Testis (tissue), 2 donors: ENCODE results near the gene ME1.

Experiments
- POLR2A ChIP-seq: fragments of 450-650 bp; IDR thresholded peaks from one replicate; pipeline ENCODE4 v1.6.1; 2017; ENCODE audit warnings: antibody characterized with exemption, mild to moderate bottlenecking, moderate library complexity
- TF ChIP-seq, protein P1 (sequence below), 3 experiments: fragments of 450-650 bp in 2 of 3; fragments of 200-600 bp in 1 of 3; sonication (generic) in 1 of 3; IDR thresholded peaks; one replicate each; pipeline ENCODE4 v1.5.1; 2016 to 2019; ENCODE audit warnings: antibody characterized with exemption in 3 of 3, mild to moderate bottlenecking in 2 of 3, moderate library complexity in 1 of 3

DNA sequence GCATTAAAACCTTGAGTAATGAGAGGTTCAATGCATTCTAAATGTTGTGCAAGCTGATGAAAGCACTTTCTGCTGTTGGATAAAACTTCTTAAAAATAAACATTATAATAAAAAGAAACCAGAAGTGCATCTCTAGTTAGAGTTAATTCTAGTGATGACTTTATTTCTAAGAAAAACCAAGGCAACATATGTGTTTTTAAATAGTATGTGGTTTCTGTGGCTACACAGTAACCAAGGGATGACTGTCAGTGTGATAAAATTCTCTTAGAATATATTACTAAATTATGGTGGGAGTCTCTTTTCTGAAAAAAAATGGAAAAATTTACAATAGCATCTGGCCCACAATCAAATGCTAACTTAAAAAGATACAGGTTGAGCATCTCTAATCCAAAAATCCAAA lies 117.0 kb downstream of the ME1 start:
- TF ChIP-seq, protein P1, sequence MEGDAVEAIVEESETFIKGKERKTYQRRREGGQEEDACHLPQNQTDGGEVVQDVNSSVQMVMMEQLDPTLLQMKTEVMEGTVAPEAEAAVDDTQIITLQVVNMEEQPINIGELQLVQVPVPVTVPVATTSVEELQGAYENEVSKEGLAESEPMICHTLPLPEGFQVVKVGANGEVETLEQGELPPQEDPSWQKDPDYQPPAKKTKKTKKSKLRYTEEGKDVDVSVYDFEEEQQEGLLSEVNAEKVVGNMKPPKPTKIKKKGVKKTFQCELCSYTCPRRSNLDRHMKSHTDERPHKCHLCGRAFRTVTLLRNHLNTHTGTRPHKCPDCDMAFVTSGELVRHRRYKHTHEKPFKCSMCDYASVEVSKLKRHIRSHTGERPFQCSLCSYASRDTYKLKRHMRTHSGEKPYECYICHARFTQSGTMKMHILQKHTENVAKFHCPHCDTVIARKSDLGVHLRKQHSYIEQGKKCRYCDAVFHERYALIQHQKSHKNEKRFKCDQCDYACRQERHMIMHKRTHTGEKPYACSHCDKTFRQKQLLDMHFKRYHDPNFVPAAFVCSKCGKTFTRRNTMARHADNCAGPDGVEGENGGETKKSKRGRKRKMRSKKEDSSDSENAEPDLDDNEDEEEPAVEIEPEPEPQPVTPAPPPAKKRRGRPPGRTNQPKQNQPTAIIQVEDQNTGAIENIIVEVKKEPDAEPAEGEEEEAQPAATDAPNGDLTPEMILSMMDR (IDR thresholded peaks at IDR 0.05), result no peak
- TF ChIP-seq POLR2A, result no peak
